Measurements from ENCODE around the gene TUBGCP6. TPM values are rescaled to one million over a fixed set of nuclear protein-coding genes. Genes with fewer than 3 reads are reported as not detected.
"Not testable (repeated sequence)": the region's sequence is repeated elsewhere in the genome, so short reads cannot be mapped to it uniquely, and the experiment has no call there.

TUBGCP6 gene
- polyA plus RNA-seq, 4 donors: 31.4 to 40.7 (median 34.3) TPM

- no peak for DNase-seq (ENCODE audit: low read depth in 4 of 4, low spot score in 3 of 4)
These were observed 70.2 kb downstream of the TUBGCP6 start for GRCh38 chr22:50174382-50175190.

GRCh38 chr22:50173983-50174355 lies 70.9 kb downstream of the TUBGCP6 start:
- DNase-seq (ENCODE audit: low read depth in 4 of 4, low spot score in 3 of 4): no peak

- no peak for DNase-seq (ENCODE audit: low read depth in 4 of 4, low spot score in 3 of 4)
These were observed 71.4 kb downstream of the TUBGCP6 start for GRCh38 chr22:50173311-50173982.

GRCh38 chr22:50171965-50172421 lies 72.8 kb downstream of the TUBGCP6 start:
- no peak for DNase-seq (ENCODE audit: low read depth in 4 of 4, low spot score in 3 of 4)

GRCh38 chr22:50171319-50171964 lies 73.4 kb downstream of the TUBGCP6 start:
- DNase-seq (ENCODE audit: low read depth in 4 of 4, low spot score in 3 of 4): no peak

- DNase-seq (ENCODE audit: low read depth in 4 of 4, low spot score in 3 of 4): no peak
These were observed 74.1 kb downstream of the TUBGCP6 start, which contains the start of gene PANX2 for GRCh38 chr22:50170453-50171318. PANX2 (plus strand) TSS chr22:50170731; CDS start chr22:50170731, 0 bp downstream.

GRCh38 chr22:50169774-50170341 lies 75.0 kb downstream of the TUBGCP6 start:
- no peak for DNase-seq (ENCODE audit: low read depth in 4 of 4, low spot score in 3 of 4)

GRCh38 chr22:50169181-50169759 lies 75.6 kb downstream of the TUBGCP6 start:
- no peak for DNase-seq (ENCODE audit: low read depth in 4 of 4, low spot score in 3 of 4)

- DNase-seq (ENCODE audit: low read depth in 4 of 4, low spot score in 3 of 4): not testable (repeated sequence)
These were observed 76.2 kb downstream of the TUBGCP6 start for GRCh38 chr22:50168490-50169180.

GRCh38 chr22:50167689-50168489 lies 76.9 kb downstream of the TUBGCP6 start:
- no peak for DNase-seq (ENCODE audit: low read depth in 4 of 4, low spot score in 3 of 4)

Other genes starting within 250 kb of the TUBGCP6 start
- gene IL17REL, start 232.3 kb downstream of the TUBGCP6 start, polyA plus RNA-seq (ENCODE audit: insufficient read length in 4 of 4): under 1 TPM in 1 of 4 donors, not detected in 3; 0.03 TPM
- gene TTLL8, start 186.7 kb downstream of the TUBGCP6 start, polyA plus RNA-seq (ENCODE audit: insufficient read length in 4 of 4): under 1 TPM in 1 of 4 donors, not detected in 3; 0.06 TPM
- 1 to 10 TPM in 1 of 4 donors, under 1 TPM in 3; 0.66 to 1.6 (median 0.86) TPM for gene MLC1, start 159.6 kb downstream of the TUBGCP6 start, polyA plus RNA-seq (ENCODE audit: insufficient read length in 4 of 4)
- 1 to 10 TPM in 1 of 4 donors, under 1 TPM in 3; 0.33 to 1.2 (median 0.71) TPM for gene MOV10L1, start 155.0 kb downstream of the TUBGCP6 start, polyA plus RNA-seq (ENCODE audit: insufficient read length in 4 of 4)
- 1 to 10 TPM in 3 of 4 donors, under 1 TPM in 1; 0.76 to 2.2 (median 1.5) TPM for gene PANX2, start 74.3 kb downstream of the TUBGCP6 start, polyA plus RNA-seq (ENCODE audit: insufficient read length in 4 of 4)
- 10 to 100 TPM; 19.1 to 30.8 (median 21.7) TPM for gene TRABD, start 59.1 kb downstream of the TUBGCP6 start, polyA plus RNA-seq (ENCODE audit: insufficient read length in 4 of 4)
- gene SELENOO, start 44.0 kb downstream of the TUBGCP6 start, polyA plus RNA-seq (ENCODE audit: insufficient read length in 4 of 4): 10 to 100 TPM; 14.9 to 26.2 (median 17.1) TPM
- 10 to 100 TPM; 18.0 to 28.7 (median 19.9) TPM for gene HDAC10, start 6.2 kb upstream of the TUBGCP6 start, polyA plus RNA-seq (ENCODE audit: insufficient read length in 4 of 4)
- 10 to 100 TPM; 10.6 to 23.6 (median 12.2) TPM for gene MAPK12, start 16.7 kb upstream of the TUBGCP6 start, polyA plus RNA-seq (ENCODE audit: insufficient read length in 4 of 4)
- gene MAPK11, start 25.4 kb upstream of the TUBGCP6 start, polyA plus RNA-seq (ENCODE audit: insufficient read length in 4 of 4): 1 to 10 TPM; 7.3 to 8.8 (median 7.4) TPM
- 100 to 1,000 TPM; 217 to 261 (median 232) TPM for gene PLXNB2, start 62.6 kb upstream of the TUBGCP6 start, polyA plus RNA-seq (ENCODE audit: insufficient read length in 4 of 4)
- 10 to 100 TPM; 12.0 to 17.9 (median 15.0) TPM for gene DENND6B, start 82.0 kb upstream of the TUBGCP6 start, polyA plus RNA-seq (ENCODE audit: insufficient read length in 4 of 4)
- gene PPP6R2, start 98.3 kb upstream of the TUBGCP6 start, polyA plus RNA-seq (ENCODE audit: insufficient read length in 4 of 4): 10 to 100 TPM; 35.9 to 46.0 (median 40.3) TPM
- gene SBF1, start 230.0 kb upstream of the TUBGCP6 start, polyA plus RNA-seq (ENCODE audit: insufficient read length in 4 of 4): 10 to 100 TPM; 30.7 to 46.5 (median 32.7) TPM
- gene ADM2, start 236.5 kb upstream of the TUBGCP6 start, polyA plus RNA-seq (ENCODE audit: insufficient read length in 4 of 4): 1 to 10 TPM; 4.1 to 6.8 (median 5.4) TPM
- 10 to 100 TPM in 3 of 4 donors, 1 to 10 TPM in 1; 3.2 to 17.7 (median 12.1) TPM for gene MIOX, start 241.8 kb upstream of the TUBGCP6 start, polyA plus RNA-seq (ENCODE audit: insufficient read length in 4 of 4)

All from right renal pelvis (tissue), 4 donors.